HAP-1 (cell line): ENCODE measurements around the gene INIP.

ENCODE experiments used
- DNase-seq, 2 experiments: peaks; one replicate each; pipeline ENCODE4 v3.0.0-alpha.2; 2016 to 2020; ENCODE audit warnings: low spot score in 2 of 2
- H3K27me3 ChIP-seq: fragments of 250-450 bp; sonication (Bioruptor Pico); 2 replicates; pipeline ENCODE4 v1.5.1; 2020; ENCODE audit warnings: low read depth, mild to moderate bottlenecking, moderate library complexity
- H3K36me3 ChIP-seq: fragments of 250-450 bp; sonication (Bioruptor Pico); replicated peaks from 2 replicates; pipeline ENCODE4 v1.5.1; 2020; ENCODE audit warnings: mild to moderate bottlenecking
- H3K4me1 ChIP-seq: fragments of 250-450 bp; sonication (Bioruptor Pico); 2 replicates; pipeline ENCODE4 v1.5.1; 2020; ENCODE audit warnings: mild to moderate bottlenecking
- H3K4me3 ChIP-seq: fragments of 250-450 bp; sonication (Bioruptor Pico); 2 replicates; pipeline ENCODE4 v1.5.1; 2020; ENCODE audit warnings: mild to moderate bottlenecking, moderate library complexity
- H3K9me3 ChIP-seq: fragments of 250-450 bp; sonication (Bioruptor Pico); 2 replicates; pipeline ENCODE4 v1.5.1; 2020; ENCODE audit warnings: mild to moderate bottlenecking, moderate library complexity
- in situ Hi-C: fragments of 300-500 bp; cut with MboI; formaldehyde crosslinking; loops from 3 replicates; pipeline ENCODE4 v1.14.3; 2020; ENCODE audit warnings: low sequenced_read_pairs, inconsistent platforms, mixed read lengths

The INIP gene

GRCh38 chr9:112717661-112718331 is at the start of gene INIP:
TSS of gene INIP (minus strand) at chr9:112718117. CDS start at chr9:112716485, 1,632 bp downstream.
- Histone ChIP-seq H3K27me3 (no peaks in the 10 kb centered on the region), H3K36me3 (peaks cover 9% of the 10 kb centered on the region; the same call in 1 of the 2 replicates), H3K9me3 (no peaks in the 10 kb centered on the region), H3K4me1 (no peaks in the 10 kb centered on the region; the same call in 1 of the 2 replicates), H3K4me3 (peak within 1 kb of the TSS; percentile 81)
- peak; percentile 96 to 98 for DNase-seq
- in situ Hi-C loops: no loop called here

- Histone ChIP-seq H3K36me3 (no peaks in the 10 kb centered on the region), H3K4me1 (no peaks in the 10 kb centered on the region), H3K9me3 (no peaks in the 10 kb centered on the region), H3K27me3 (no peaks in the 10 kb centered on the region), H3K4me3 (no peak overlapping the region)
- in situ Hi-C loops: no loop called here
- no peak for DNase-seq
These were observed 47.4 kb upstream of the INIP start for GRCh38 chr9:112765281-112765680.

- no peak for DNase-seq
- Histone ChIP-seq H3K36me3 (no peaks in the 10 kb centered on the region), H3K4me3 (no peak overlapping the region), H3K27me3 (no peaks in the 10 kb centered on the region), H3K9me3 (no peaks in the 10 kb centered on the region), H3K4me1 (no peaks in the 10 kb centered on the region)
- in situ Hi-C loops: no loop called here
These were observed 46.9 kb upstream of the INIP start for GRCh38 chr9:112764837-112765236.

GRCh38 chr9:112764344-112764743 is 46.4 kb upstream of the INIP start:
- Histone ChIP-seq H3K27me3 (no peaks in the 10 kb centered on the region), H3K36me3 (no peaks in the 10 kb centered on the region), H3K9me3 (no peaks in the 10 kb centered on the region), H3K4me3 (no peak overlapping the region), H3K4me1 (no peaks in the 10 kb centered on the region)
- DNase-seq: no peak
- in situ Hi-C loops: no loop called here

GRCh38 chr9:112762726-112763518 is 45.0 kb upstream of the INIP start:
- no peaks in the 10 kb centered on the region for H3K27me3 ChIP-seq
- in situ Hi-C loops: no loop called here
- DNase-seq: no peak
- H3K4me3 ChIP-seq: no peak overlapping the region
- no peaks in the 10 kb centered on the region for H3K4me1 ChIP-seq
- no peaks in the 10 kb centered on the region for H3K9me3 ChIP-seq
- H3K36me3 ChIP-seq: no peaks in the 10 kb centered on the region

- Histone ChIP-seq H3K27me3 (no peaks in the 10 kb centered on the region), H3K4me1 (peaks cover 1% of the 10 kb centered on the region), H3K4me3 (no peak overlapping the region), H3K9me3 (no peaks in the 10 kb centered on the region), H3K36me3 (no peaks in the 10 kb centered on the region)
- no peak for DNase-seq
- in situ Hi-C loops: no loop called here
These were observed 44.2 kb upstream of the INIP start for GRCh38 chr9:112761912-112762655.

GRCh38 chr9:112760821-112761220 is 42.9 kb upstream of the INIP start:
- Histone ChIP-seq H3K4me3 (no peak overlapping the region), H3K27me3 (no peaks in the 10 kb centered on the region), H3K9me3 (no peaks in the 10 kb centered on the region), H3K36me3 (no peaks in the 10 kb centered on the region), H3K4me1 (peaks cover 5% of the 10 kb centered on the region)
- in situ Hi-C loops: no loop called here
- no peak for DNase-seq

- Histone ChIP-seq H3K4me3 (no peak overlapping the region), H3K36me3 (no peaks in the 10 kb centered on the region), H3K27me3 (no peaks in the 10 kb centered on the region), H3K9me3 (no peaks in the 10 kb centered on the region), H3K4me1 (peaks cover 13% of the 10 kb centered on the region)
- DNase-seq: no peak
- in situ Hi-C loops: no loop called here
These were observed 40.0 kb upstream of the INIP start for GRCh38 chr9:112757940-112758339.

- H3K4me3 ChIP-seq: no peak overlapping the region
- H3K4me1 ChIP-seq: peaks cover 13% of the 10 kb centered on the region
- in situ Hi-C loops: no loop called here
- DNase-seq: no peak
- no peaks in the 10 kb centered on the region for H3K9me3 ChIP-seq
- H3K27me3 ChIP-seq: no peaks in the 10 kb centered on the region
- no peaks in the 10 kb centered on the region for H3K36me3 ChIP-seq
These were observed 39.5 kb upstream of the INIP start for GRCh38 chr9:112757282-112757883.

GRCh38 chr9:112755675-112756074 is 37.8 kb upstream of the INIP start:
- H3K36me3 ChIP-seq: no peaks in the 10 kb centered on the region
- no peak for DNase-seq
- H3K4me3 ChIP-seq: no peak overlapping the region
- in situ Hi-C loops: no loop called here
- H3K9me3 ChIP-seq: no peaks in the 10 kb centered on the region
- peaks cover 19% of the 10 kb centered on the region for H3K4me1 ChIP-seq
- no peaks in the 10 kb centered on the region for H3K27me3 ChIP-seq

- Histone ChIP-seq H3K9me3 (no peaks in the 10 kb centered on the region), H3K36me3 (no peaks in the 10 kb centered on the region), H3K27me3 (no peaks in the 10 kb centered on the region), H3K4me3 (no peak overlapping the region), H3K4me1 (peaks cover 21% of the 10 kb centered on the region)
- no peak for DNase-seq
- in situ Hi-C loops: no loop called here
These were observed 37.1 kb upstream of the INIP start for GRCh38 chr9:112755016-112755427.

GRCh38 chr9:112754578-112754977 is 36.7 kb upstream of the INIP start:
- Histone ChIP-seq H3K27me3 (no peaks in the 10 kb centered on the region), H3K4me1 (peaks cover 26% of the 10 kb centered on the region), H3K36me3 (no peaks in the 10 kb centered on the region), H3K4me3 (no peak overlapping the region), H3K9me3 (no peaks in the 10 kb centered on the region)
- DNase-seq: peak; percentile 19 to 80
- in situ Hi-C loops: no loop called here

GRCh38 chr9:112753725-112754124 is 35.8 kb upstream of the INIP start:
- Histone ChIP-seq H3K4me1 (peaks cover 34% of the 10 kb centered on the region), H3K27me3 (no peaks in the 10 kb centered on the region), H3K4me3 (no peak overlapping the region), H3K9me3 (no peaks in the 10 kb centered on the region), H3K36me3 (no peaks in the 10 kb centered on the region)
- in situ Hi-C loops: no loop called here
- DNase-seq: no peak
